H1 (cell line): Measurements from ENCODE around the gene FAH. TPM values are rescaled to one million over a fixed set of nuclear protein-coding genes. Genes with fewer than 3 reads are reported as not detected.

Experiments used
- CTCF ChIA-PET: fragments of 300-600 bp; sonication (Branson Sonifier 250); formaldehyde crosslinking; loops from one replicate; lab custom pipeline; 2021; ENCODE audit not compliant: partially characterized antibody; lab: Charles Lee
- POLR2A ChIA-PET: fragments of 300-600 bp; sonication (Branson Sonifier 250); formaldehyde crosslinking; loops from one replicate; lab custom pipeline; 2021; ENCODE audit warnings: inconsistent platforms; ENCODE audit not compliant: partially characterized antibody; lab: Charles Lee
- DNase-seq, 2 experiments: peaks; one replicate each; pipeline versions ENCODE4 v3.0.0 to v3.0.0-alpha.2; 2010 to 2022; ENCODE audit warnings: low spot score in 2 of 2, low read depth in 1 of 2, mixed read lengths in 1 of 2
- FAIRE-seq: peaks from 2 replicates; lab custom pipeline; 2011; peaks lifted over from hg19 to GRCh38; lab: Jason Lieb, UNC
- H2AFZ ChIP-seq: 2 replicates; pipeline ENCODE4 v1.8.1; 2012; ENCODE audit warnings: low read length, inconsistent platforms
- H2AK5ac ChIP-seq: 2 replicates; pipeline ENCODE4 v1.6.1; 2013; ENCODE audit warnings: low read depth, low read length
- H2BK120ac ChIP-seq: replicated peaks from 2 replicates; pipeline ENCODE3; 2013; ENCODE audit warnings: low read depth, low read length, inconsistent platforms
- H2BK12ac ChIP-seq: 2 replicates; pipeline ENCODE4 v1.6.1; 2013; ENCODE audit warnings: low read depth, low read length
- H2BK15ac ChIP-seq: 2 replicates; pipeline ENCODE4 v1.6.1; 2013; ENCODE audit warnings: low read length
- H2BK20ac ChIP-seq: 2 replicates; pipeline ENCODE4 v1.6.1; 2013; ENCODE audit warnings: low read length
- H2BK5ac ChIP-seq: 2 replicates; pipeline ENCODE4 v1.6.1; 2013; ENCODE audit warnings: low read depth, low read length
- H3K14ac ChIP-seq: 2 replicates; pipeline ENCODE4 v1.6.1; 2013; ENCODE audit warnings: inconsistent platforms; ENCODE audit not compliant: insufficient read length
- H3K18ac ChIP-seq: 2 replicates; pipeline ENCODE4 v1.6.1; 2013; ENCODE audit warnings: low read length; ENCODE audit errors: extremely low read depth
- H3K23ac ChIP-seq: 2 replicates; pipeline ENCODE4 v1.6.1; 2013; ENCODE audit warnings: inconsistent platforms; ENCODE audit not compliant: insufficient read length
- H3K23me2 ChIP-seq: 2 replicates; pipeline ENCODE4 v1.6.1; 2013; ENCODE audit warnings: low read depth, low read length
- H3K27ac ChIP-seq: 2 replicates; pipeline ENCODE4 v1.6.1; 2011; ENCODE audit warnings: low read depth, low read length, inconsistent platforms
- H3K27me3 ChIP-seq, 4 experiments: replicated peaks in 1 of 4; 1 replicate in 1 of 4; 2 replicates in 3 of 4; pipeline versions ENCODE4 v1.6.1 to v1.8.1; 2011 to 2013; ENCODE audit warnings: low read length in 3 of 4, mild to moderate bottlenecking in 3 of 4, inconsistent platforms in 2 of 4, mixed read lengths in 2 of 4, moderate library complexity in 1 of 4; ENCODE audit not compliant: control insufficient read depth in 3 of 4, insufficient read depth in 3 of 4; ENCODE audit errors: extremely low read depth in 1 of 4
- H3K36me3 ChIP-seq, 4 experiments: 2 replicates each; pipeline versions ENCODE4 v1.6.1 to v1.8.1; 2011 to 2013; ENCODE audit warnings: mild to moderate bottlenecking in 4 of 4, low read length in 3 of 4, moderate library complexity in 2 of 4, control low read depth in 1 of 4, inconsistent platforms in 1 of 4; ENCODE audit not compliant: insufficient read depth in 4 of 4, control insufficient read depth in 2 of 4
- H3K4ac ChIP-seq: replicated peaks from 2 replicates; pipeline ENCODE3; 2013; ENCODE audit warnings: low read length, low read depth, mixed read lengths, inconsistent platforms; ENCODE audit not compliant: insufficient read length
- H3K4me1 ChIP-seq, 4 experiments: replicated peaks in 1 of 4; 1 replicate in 1 of 4; 2 replicates in 3 of 4; pipeline versions ENCODE4 v1.6.1 to v1.8.1; 2011 to 2013; ENCODE audit warnings: low read length in 3 of 4, inconsistent platforms in 2 of 4, mixed read lengths in 1 of 4; ENCODE audit not compliant: insufficient read depth in 4 of 4, control insufficient read depth in 3 of 4
- H3K4me2 ChIP-seq, 2 experiments: 2 replicates each; pipeline versions ENCODE4 v1.6.1 to v1.8.1; 2011 to 2013; ENCODE audit warnings: low read depth in 2 of 2, low read length in 2 of 2, control low read depth in 1 of 2, inconsistent platforms in 1 of 2, mild to moderate bottlenecking in 1 of 2; ENCODE audit not compliant: insufficient read depth in 1 of 2
- H3K4me3 ChIP-seq, 4 experiments: fragments of 200-600, 300-600 bp in 1 of 4; sonication (generic), shearing (Covaris generic), sonication (Bioruptor Twin) in 1 of 4; 2 replicates each; pipeline versions ENCODE4 v1.5.1 to v1.8.1; 2011 to 2016; ENCODE audit warnings: low read length in 4 of 4, low read depth in 3 of 4, control low read depth in 2 of 4, inconsistent platforms in 2 of 4, mild to moderate bottlenecking in 2 of 4, mixed read lengths in 1 of 4, moderate library complexity in 1 of 4; ENCODE audit not compliant: insufficient read depth in 2 of 4; ENCODE audit errors: extremely low read depth in 1 of 4
- H3K56ac ChIP-seq: replicated peaks from 2 replicates; pipeline ENCODE3; 2013; ENCODE audit warnings: low read depth, mild to moderate bottlenecking, mixed read lengths, low read length, inconsistent platforms; ENCODE audit not compliant: insufficient read length
- H3K79me1 ChIP-seq: 2 replicates; pipeline ENCODE4 v1.6.1; 2013; ENCODE audit warnings: low read depth, low read length, control low read depth
- H3K79me2 ChIP-seq, 2 experiments: 2 replicates each; pipeline versions ENCODE4 v1.6.1 to v1.8.1; 2012 to 2013; ENCODE audit warnings: low read length in 2 of 2, mild to moderate bottlenecking in 2 of 2, inconsistent platforms in 1 of 2; ENCODE audit not compliant: insufficient read depth in 2 of 2, control insufficient read depth in 1 of 2
- H3K9ac ChIP-seq, 4 experiments: replicated peaks in 1 of 4; 1 replicate in 1 of 4; 2 replicates in 3 of 4; pipeline versions ENCODE4 v1.6.1 to v1.8.1; 2011 to 2013; ENCODE audit warnings: low read depth in 3 of 4, low read length in 3 of 4, control low read depth in 2 of 4, mild to moderate bottlenecking in 2 of 4, moderate library complexity in 2 of 4, inconsistent platforms in 1 of 4; ENCODE audit errors: extremely low read depth in 1 of 4
- H3K9me3 ChIP-seq, 2 experiments: 2 replicates each; pipeline versions ENCODE4 v1.6.1 to v1.8.1; 2012 to 2013; ENCODE audit warnings: mild to moderate bottlenecking in 2 of 2, moderate library complexity in 2 of 2, control low read depth in 1 of 2, inconsistent platforms in 1 of 2, low read depth in 1 of 2, low read length in 1 of 2, mixed read lengths in 1 of 2; ENCODE audit not compliant: insufficient read depth in 2 of 2
- H4K20me1 ChIP-seq, 2 experiments: replicated peaks in 1 of 2; 2 replicates each; pipeline versions ENCODE3 to v1.8.1; 2011 to 2013; ENCODE audit warnings: inconsistent platforms in 2 of 2, low read length in 2 of 2, mild to moderate bottlenecking in 1 of 2; ENCODE audit not compliant: insufficient read depth in 2 of 2, control insufficient read depth in 1 of 2
- H4K5ac ChIP-seq: 2 replicates; pipeline ENCODE4 v1.6.1; 2013; ENCODE audit warnings: low read length, low read depth, mixed read lengths, inconsistent platforms; ENCODE audit not compliant: insufficient read length
- H4K8ac ChIP-seq: 2 replicates; pipeline ENCODE4 v1.8.0; 2013; ENCODE audit warnings: mild to moderate bottlenecking, moderate library complexity, low read length, inconsistent platforms; ENCODE audit not compliant: insufficient read depth; ENCODE audit errors: extremely low read depth
- H4K91ac ChIP-seq: replicated peaks from 2 replicates; pipeline ENCODE3; 2013; ENCODE audit warnings: low read length, mixed read lengths, inconsistent platforms; ENCODE audit not compliant: insufficient read length
- BRCA1 ChIP-seq: IDR thresholded peaks from 2 replicates; pipeline ENCODE4 v1.6.1; 2012; ENCODE audit warnings: low read depth, low read length, improper control_type of control experiment
- CHD2 ChIP-seq: IDR thresholded peaks from 2 replicates; pipeline ENCODE4 v1.6.1; 2012; ENCODE audit warnings: low read length, improper control_type of control experiment
- FOSL1 ChIP-seq: IDR thresholded peaks from 2 replicates; pipeline ENCODE4 v1.6.1; 2011; ENCODE audit warnings: mild to moderate bottlenecking, low read depth, low read length, moderate library complexity; ENCODE audit not compliant: insufficient read depth
- NANOG ChIP-seq: IDR thresholded peaks from 2 replicates; pipeline ENCODE4 v1.6.1; 2011; ENCODE audit warnings: low read length, low read depth, mild to moderate bottlenecking, inconsistent platforms; ENCODE audit not compliant: insufficient read depth, poor library complexity, severe bottlenecking
- NRF1 ChIP-seq: IDR thresholded peaks from 2 replicates; pipeline ENCODE4 v1.6.1; 2011; ENCODE audit warnings: mild to moderate bottlenecking, low read depth, low read length, improper control_type of control experiment
- RNF2 ChIP-seq: fragments of 200-900, 300-1000 bp; sonication (generic); IDR thresholded peaks from 2 replicates; pipeline ENCODE4 v1.7.1; 2016; ENCODE audit warnings: borderline replicate concordance, low read depth, mild to moderate bottlenecking, antibody characterized with exemption, low read length; ENCODE audit not compliant: poor library complexity, severe bottlenecking; ENCODE audit errors: missing control alignments
- SAP30 ChIP-seq: fragments of 300-600 bp; sonication (generic); IDR thresholded peaks from 2 replicates; pipeline ENCODE4 v1.7.1; 2012; ENCODE audit warnings: low read length, moderate library complexity, mild to moderate bottlenecking, inconsistent platforms; ENCODE audit not compliant: insufficient read depth, insufficient replicate concordance
- YY1 ChIP-seq: IDR thresholded peaks from 2 replicates; pipeline ENCODE4 v1.6.1; 2011; ENCODE audit warnings: low read depth, mild to moderate bottlenecking, low read length
- ZNF274 ChIP-seq: IDR thresholded peaks from 2 replicates; pipeline ENCODE4 v1.7.0; 2012; ENCODE audit warnings: low read length, borderline replicate concordance; ENCODE audit errors: extremely low read depth
- WGBS, 2 experiments: shearing (Covaris generic) in 1 of 2; methylation state at CpG; one replicate each; pipeline versions ENCODE4 v1.1.6 to v1.1.7; 2013 to 2015; ENCODE audit warnings: low lambda C conversion rate in 2 of 2, mixed read lengths in 2 of 2, inconsistent platforms in 1 of 2, low coverage in 1 of 2, missing lambda C conversion rate in 1 of 2; ENCODE audit not compliant: insufficient replicate concordance in 2 of 2, insufficient coverage in 1 of 2, insufficient read length in 1 of 2; ENCODE audit errors: extremely low coverage in 1 of 2, missing lambda C conversion rate in 1 of 2; 5-methylcytosine and 5-hydroxymethylcytosine counted together
- polyA plus RNA-seq, 7 experiments: library from polyadenylated mRNA; depleted of rRNA in 3 of 7; stranded (reverse) in 5 of 7; unstranded in 2 of 7; fragments of >200 nt in 5 of 7; fragments of 200-250 nt in 2 of 7; gene quantifications; 1 replicate in 5 of 7; 2 replicates in 1 of 7; 4 replicates in 1 of 7; pipeline versions ENCODE4 v1.2.1 to v1.2.3, GENCODE V29; 2011 to 2013; ENCODE audit warnings: missing spikeins in 2 of 7, mixed read lengths in 2 of 7
- total RNA-seq: library from RNA; stranded (reverse); fragmentation: NEBNext Ultra II Directional; extraction: Animal tissue kit (Norgen Biotek cat#: 25700); gene quantifications from 2 replicates; pipeline ENCODE4 v1.2.1, GENCODE V29; 2021

Gene FAH
- total and polyA plus RNA-seq, 2 of the 8 experiments (the other 6 are each of a cell fraction or from before 2014, with no cell fraction given), result 20.0 to 21.7 TPM

GRCh38 chr15:80163897-80164296, 11.1 kb downstream of the FAH start:
- 86% methylated on average over 1 of the region's 1 CpG; no CpG with 5 or more reads in 1 of the 2 experiments for WGBS, 2 experiments

More at GRCh38 chr15:80163897-80164296, 11.1 kb downstream of the FAH start:
- H3K4me2 ChIP-seq, result no peak overlapping the region
- no peak overlapping the region for H4K5ac ChIP-seq
- no peak overlapping the region for H2BK15ac ChIP-seq
- TF ChIP-seq ZNF274, result no peak
- no peak for TF ChIP-seq NANOG
- TF ChIP-seq CHD2, result no peak
- TF ChIP-seq FOSL1, result no peak
- TF ChIP-seq SAP30, result no peak
- no peak for TF ChIP-seq YY1
- TF ChIP-seq RNF2, result no peak
- no peak for TF ChIP-seq BRCA1
- no peak for TF ChIP-seq NRF1
- TF ChIP-seq, all 59 proteins: peak for 0
- CTCF ChIA-PET, result interaction anchor here (0.8 to 1.0 kb wide), 2 partner anchors 14 to 35 kb away, joined by 4 to 7 read pairs; no protein-coding TSS in a partner anchor
- H3K18ac ChIP-seq, result no peak overlapping the region
- no peak overlapping the region for H3K4me3 ChIP-seq
- no peaks in the 10 kb centered on the region for H3K79me1 ChIP-seq
- no peak overlapping the region for H2AFZ ChIP-seq
- H3K9me3 ChIP-seq, result no peaks in the 10 kb centered on the region
- H4K20me1 ChIP-seq, result no peaks in the 10 kb centered on the region
- no peaks in the 10 kb centered on the region for H3K27me3 ChIP-seq
- H2AK5ac ChIP-seq, result no peak overlapping the region
- H3K79me2 ChIP-seq, result no peaks in the 10 kb centered on the region
- H3K4me1 ChIP-seq, result no peaks in the 10 kb centered on the region; a peak in 2 of 7 replicates
- H2BK12ac ChIP-seq, result no peak overlapping the region
- POLR2A ChIA-PET, result no interaction called here
- no peak overlapping the region for H3K14ac ChIP-seq
- FAIRE-seq (no peak), DNase-seq (no peak)
- no peak overlapping the region for H3K27ac ChIP-seq
- H2BK120ac ChIP-seq, result no peak overlapping the region
- no peak overlapping the region for H3K4ac ChIP-seq
- no peak overlapping the region for H4K91ac ChIP-seq
- peaks cover 2 to 11% (median 4%) of the 10 kb centered on the region in 4 experiments; a peak in 4 of 8 replicates for H3K36me3 ChIP-seq
- H2BK5ac ChIP-seq, result no peak overlapping the region
- H2BK20ac ChIP-seq, result no peak overlapping the region
- H3K56ac ChIP-seq, result no peak overlapping the region
- no peak overlapping the region for H4K8ac ChIP-seq
- no peak overlapping the region for H3K23ac ChIP-seq
- no peak overlapping the region for H3K9ac ChIP-seq
- H3K23me2 ChIP-seq, result no peaks in the 10 kb centered on the region
